GM18907 (cell line): ENCODE measurements around the gene LKAAEAR1.
"Not testable (repeated sequence)": the region's sequence is repeated elsewhere in the genome, so short reads cannot be mapped to it uniquely, and the experiment has no call there.

ENCODE experiments used
- ATAC-seq: cut with Tn5 transposase; IDR thresholded peaks from one replicate; pipeline ENCODE4 v1.9.1; 2021; ENCODE audit warnings: mild to moderate bottlenecking, moderate library complexity; ENCODE audit not compliant: unreplicated experiment

LKAAEAR1 gene

GRCh38 chr20:64099086-64099786 is 15.0 kb upstream of the LKAAEAR1 start:
- ATAC-seq = no peak

GRCh38 chr20:64098471-64099013 is 14.3 kb upstream of the LKAAEAR1 start:
- no peak for ATAC-seq

GRCh38 chr20:64096535-64096934 is 12.3 kb upstream of the LKAAEAR1 start:
- no peak for ATAC-seq

- ATAC-seq = no peak
Observed at GRCh38 chr20:64095927-64096326, 11.7 kb upstream of the LKAAEAR1 start.

GRCh38 chr20:64095455-64095854 is 11.3 kb upstream of the LKAAEAR1 start:
- ATAC-seq = no peak

- ATAC-seq = no peak
Observed at GRCh38 chr20:64093013-64093503, 8.9 kb upstream of the LKAAEAR1 start.

GRCh38 chr20:64092258-64093012 is 8.2 kb upstream of the LKAAEAR1 start:
- ATAC-seq = no peak

- no peak for ATAC-seq
Observed at GRCh38 chr20:64091770-64092169, 7.6 kb upstream of the LKAAEAR1 start.

GRCh38 chr20:64091340-64091739 is 7.1 kb upstream of the LKAAEAR1 start:
- no peak for ATAC-seq

- ATAC-seq = no peak
Observed at GRCh38 chr20:64090165-64090564, 6.0 kb upstream of the LKAAEAR1 start.

GRCh38 chr20:64088586-64088985 is 4.4 kb upstream of the LKAAEAR1 start:
- not testable (repeated sequence) for ATAC-seq

GRCh38 chr20:64087226-64087825 is 3.1 kb upstream of the LKAAEAR1 start:
- ATAC-seq = not testable (repeated sequence)

GRCh38 chr20:64086801-64087200 is 2.6 kb upstream of the LKAAEAR1 start:
- ATAC-seq = no peak

- ATAC-seq = no peak
Observed at GRCh38 chr20:64084685-64085152, 521 bp upstream of the LKAAEAR1 start.

- no peak for ATAC-seq
Observed at GRCh38 chr20:64083378-64083803, 807 bp downstream of the LKAAEAR1 start.

- ATAC-seq = no peak
Observed at GRCh38 chr20:64082820-64083377, 1.3 kb downstream of the LKAAEAR1 start.

- ATAC-seq = no peak
Observed at GRCh38 chr20:64082126-64082731, 2.0 kb downstream of the LKAAEAR1 start.

GRCh38 chr20:64081624-64081964 is 2.6 kb downstream of the LKAAEAR1 start:
- ATAC-seq = no peak

GRCh38 chr20:64080813-64081623 is 3.2 kb downstream of the LKAAEAR1 start:
- ATAC-seq = no peak
